Activated T-helper 1 cell treated with anti-CD3 and anti-CD28 coated beads, Interleukin-12 subunit alpha, Interleukin-12 subunit beta, Interleukin-2, Interleukin-4 antibody, amounts not matched to agents 30 ng/mL and 10 ng/mL and 1 ng/mL, durations not matched to agents 14 hours and 24 hours and 36 hours (primary cell): ENCODE measurements around the gene TCEA2. TPM values are rescaled to one million over a fixed set of nuclear protein-coding genes. Genes with fewer than 3 reads are reported as not detected.

Source experiments
- DNase-seq: peaks from one replicate; pipeline ENCODE4 v3.0.0; 2021; ENCODE audit warnings: low spot score
- H3K27ac Mint-ChIP-seq: one replicate; pipeline ENCODE4 v1.8.0; 2021; ENCODE audit warnings: mild to moderate bottlenecking, mixed read lengths
- H3K27me3 Mint-ChIP-seq: one replicate; pipeline ENCODE4 v1.8.0; 2022; ENCODE audit warnings: mild to moderate bottlenecking, moderate library complexity, mixed read lengths; ENCODE audit not compliant: insufficient read depth
- H3K36me3 Mint-ChIP-seq: one replicate; pipeline ENCODE4 v1.8.0; 2021; ENCODE audit warnings: low read depth, mixed read lengths
- H3K4me1 Mint-ChIP-seq: one replicate; pipeline ENCODE4 v1.8.0; 2021; ENCODE audit warnings: low read depth, mixed read lengths
- H3K4me3 Mint-ChIP-seq: one replicate; pipeline ENCODE4 v1.8.0; 2021; ENCODE audit warnings: mild to moderate bottlenecking, moderate library complexity, mixed read lengths
- H3K9me3 Mint-ChIP-seq: one replicate; pipeline ENCODE4 v1.8.0; 2021; ENCODE audit warnings: mixed read lengths
- intact Hi-C: fragments of 100-400 bp; cut with micrococcal nuclease; formaldehyde crosslinking; loops from one replicate; pipeline ENCODE4 v1.15.1; 2024
- total RNA-seq: library from RNA; stranded (reverse); gene quantifications from 2 replicates; pipeline ENCODE4 v1.2.3, GENCODE V29; 2022

The TCEA2 gene
- total RNA-seq, 1 donor from 2014 or later: 33.8 TPM

GRCh38 chr20:64067005-64067632 lies 4.1 kb downstream of the TCEA2 start:
- H3K36me3 Mint-ChIP-seq: peaks cover 4% of the 10 kb centered on the region
- peak overlapping the region; percentile 87 for H3K27ac Mint-ChIP-seq
- peak overlapping the region; percentile 69 for H3K4me3 Mint-ChIP-seq
- intact Hi-C loops: loop anchor here (5.0 kb wide), 1 partner anchor 425 kb away; no protein-coding TSS in a partner anchor
- H3K27me3 Mint-ChIP-seq: no peaks in the 10 kb centered on the region
- H3K4me1 Mint-ChIP-seq: peaks cover 43% of the 10 kb centered on the region
- DNase-seq: no peak
- H3K9me3 Mint-ChIP-seq: no peaks in the 10 kb centered on the region

GRCh38 chr20:64067733-64068307 lies 4.8 kb downstream of the TCEA2 start:
- DNase-seq: no peak
- Mint-ChIP-seq H3K27me3 (no peaks in the 10 kb centered on the region), H3K36me3 (peaks cover 6% of the 10 kb centered on the region), H3K9me3 (no peaks in the 10 kb centered on the region), H3K27ac (peak overlapping the region; percentile 87), H3K4me1 (peaks cover 45% of the 10 kb centered on the region), H3K4me3 (no peak overlapping the region)
- intact Hi-C loops: loop anchor here (5.0 kb wide), 1 partner anchor 426 kb away; no protein-coding TSS in a partner anchor

- DNase-seq: no peak
- intact Hi-C loops: loop anchor here (5.0 kb wide), 1 partner anchor 426 kb away; no protein-coding TSS in a partner anchor
- Mint-ChIP-seq H3K36me3 (peaks cover 6% of the 10 kb centered on the region), H3K4me3 (no peak overlapping the region), H3K4me1 (peaks cover 44% of the 10 kb centered on the region), H3K9me3 (no peaks in the 10 kb centered on the region), H3K27ac (no peak overlapping the region), H3K27me3 (no peaks in the 10 kb centered on the region)
Measured at GRCh38 chr20:64068386-64069208, 5.6 kb downstream of the TCEA2 start.

GRCh38 chr20:64069209-64069613 lies 6.2 kb downstream of the TCEA2 start:
- Mint-ChIP-seq H3K4me1 (peaks cover 37% of the 10 kb centered on the region), H3K9me3 (no peaks in the 10 kb centered on the region), H3K36me3 (peaks cover 6% of the 10 kb centered on the region), H3K27ac (no peak overlapping the region), H3K4me3 (no peak overlapping the region), H3K27me3 (no peaks in the 10 kb centered on the region)
- intact Hi-C loops: loop anchor here (5.0 kb wide), 1 partner anchor 427 kb away; no protein-coding TSS in a partner anchor
- no peak for DNase-seq

- Mint-ChIP-seq H3K36me3 (peaks cover 7% of the 10 kb centered on the region), H3K27me3 (no peaks in the 10 kb centered on the region), H3K27ac (no peak overlapping the region), H3K4me1 (peaks cover 34% of the 10 kb centered on the region), H3K4me3 (peak overlapping the region; percentile 15), H3K9me3 (no peaks in the 10 kb centered on the region)
- DNase-seq: no peak
- intact Hi-C loops: loop anchor here (5.0 kb wide), 1 partner anchor 427 kb away; no protein-coding TSS in a partner anchor
Measured at GRCh38 chr20:64069614-64070243, 6.7 kb downstream of the TCEA2 start.

- no peak overlapping the region for H3K4me3 Mint-ChIP-seq
- H3K9me3 Mint-ChIP-seq: no peaks in the 10 kb centered on the region
- H3K4me1 Mint-ChIP-seq: peaks cover 27% of the 10 kb centered on the region
- intact Hi-C loops: no loop called here
- no peak for DNase-seq
- H3K27me3 Mint-ChIP-seq: no peaks in the 10 kb centered on the region
- peaks cover 7% of the 10 kb centered on the region for H3K36me3 Mint-ChIP-seq
- H3K27ac Mint-ChIP-seq: no peak overlapping the region
Measured at GRCh38 chr20:64070244-64070993, 7.4 kb downstream of the TCEA2 start.

- H3K27me3 Mint-ChIP-seq: no peaks in the 10 kb centered on the region
- H3K4me1 Mint-ChIP-seq: peaks cover 15% of the 10 kb centered on the region
- peaks cover 9% of the 10 kb centered on the region for H3K36me3 Mint-ChIP-seq
- no peak for DNase-seq
- H3K27ac Mint-ChIP-seq: no peak overlapping the region
- no peak overlapping the region for H3K4me3 Mint-ChIP-seq
- intact Hi-C loops: no loop called here
- no peaks in the 10 kb centered on the region for H3K9me3 Mint-ChIP-seq
Measured at GRCh38 chr20:64071341-64072332, 8.6 kb downstream of the TCEA2 start.

DNA sequence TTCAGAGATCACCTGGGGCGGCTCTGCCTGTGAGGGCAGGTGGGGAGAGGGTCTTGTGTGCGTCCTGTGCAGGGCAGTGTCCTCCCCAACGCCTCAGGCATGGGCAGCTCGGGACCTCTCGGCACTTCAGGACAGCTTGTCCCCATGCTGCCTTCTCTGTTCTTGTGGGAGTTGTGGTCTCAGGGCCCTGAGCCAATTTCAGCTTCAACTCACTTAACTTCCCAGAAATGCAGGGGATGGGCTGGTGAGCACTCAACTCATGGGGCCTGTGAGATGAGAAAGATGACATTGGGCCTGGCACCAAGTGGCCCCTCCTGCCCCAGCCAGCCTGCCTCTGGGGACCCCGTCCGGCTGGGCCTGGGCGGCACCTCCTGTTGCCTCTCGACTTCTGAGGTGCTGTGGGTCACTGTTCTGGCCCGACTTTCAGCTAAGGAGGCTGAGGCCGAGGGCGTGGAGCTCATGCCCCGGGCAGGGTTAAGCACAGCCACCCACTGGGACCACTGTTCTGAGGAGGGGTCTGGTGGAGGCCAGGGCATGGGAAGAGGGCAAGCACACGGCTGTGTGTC lies 9.6 kb downstream of the TCEA2 start:
- DNase-seq: no peak
- Mint-ChIP-seq H3K4me1 (peaks cover 5% of the 10 kb centered on the region), H3K36me3 (peaks cover 9% of the 10 kb centered on the region), H3K27ac (no peak overlapping the region), H3K9me3 (no peaks in the 10 kb centered on the region), H3K4me3 (no peak overlapping the region), H3K27me3 (no peaks in the 10 kb centered on the region)
- intact Hi-C loops: no loop called here

- intact Hi-C loops: no loop called here
- H3K9me3 Mint-ChIP-seq: no peaks in the 10 kb centered on the region
- no peak for DNase-seq
- H3K4me3 Mint-ChIP-seq: no peak overlapping the region
- peaks cover 10% of the 10 kb centered on the region for H3K4me1 Mint-ChIP-seq
- no peaks in the 10 kb centered on the region for H3K27me3 Mint-ChIP-seq
- H3K27ac Mint-ChIP-seq: peak overlapping the region; percentile 55
- H3K36me3 Mint-ChIP-seq: peaks cover 12% of the 10 kb centered on the region
Measured at GRCh38 chr20:64073476-64074183, 10.6 kb downstream of the TCEA2 start.

GRCh38 chr20:64074184-64074789 lies 11.3 kb downstream of the TCEA2 start:
- Mint-ChIP-seq H3K9me3 (no peaks in the 10 kb centered on the region), H3K4me1 (peaks cover 14% of the 10 kb centered on the region), H3K36me3 (peaks cover 12% of the 10 kb centered on the region), H3K4me3 (no peak overlapping the region), H3K27me3 (no peaks in the 10 kb centered on the region), H3K27ac (no peak overlapping the region)
- no peak for DNase-seq
- intact Hi-C loops: no loop called here
